ENCODE data around the gene STX10.
A peak's percentile ranks its signal among the peaks of the same experiment; 100 is the strongest.

Gene STX10

GRCh38 chr19:13095393-13095784, 54.8 kb downstream of the STX10 start:
- H3K4me3 ChIP-seq (ENCODE audit: low read length), result peak overlapping the region; percentile 48
- H3K4me1 ChIP-seq (ENCODE audit: insufficient read depth, low read length), result peaks cover 21% of the 10 kb centered on the region
- H3K9me3 ChIP-seq (ENCODE audit: insufficient read depth, low read depth, low read length), result no peaks in the 10 kb centered on the region
- WGBS, result under 1% methylated on average over 25 of the region's 25 CpGs
- H3K27ac ChIP-seq (ENCODE audit: low read depth, low read length), result no peak overlapping the region; the same call in 1 of the 2 replicates
- no peaks in the 10 kb centered on the region for H3K36me3 ChIP-seq (ENCODE audit: insufficient read depth, low read length)
- H3K9ac ChIP-seq (ENCODE audit: low read depth, low read length), result no peak overlapping the region; the same call in 1 of the 2 replicates
- H3K27me3 ChIP-seq (ENCODE audit: insufficient read depth, low read length), result peaks cover 84% of the 10 kb centered on the region

DNA sequence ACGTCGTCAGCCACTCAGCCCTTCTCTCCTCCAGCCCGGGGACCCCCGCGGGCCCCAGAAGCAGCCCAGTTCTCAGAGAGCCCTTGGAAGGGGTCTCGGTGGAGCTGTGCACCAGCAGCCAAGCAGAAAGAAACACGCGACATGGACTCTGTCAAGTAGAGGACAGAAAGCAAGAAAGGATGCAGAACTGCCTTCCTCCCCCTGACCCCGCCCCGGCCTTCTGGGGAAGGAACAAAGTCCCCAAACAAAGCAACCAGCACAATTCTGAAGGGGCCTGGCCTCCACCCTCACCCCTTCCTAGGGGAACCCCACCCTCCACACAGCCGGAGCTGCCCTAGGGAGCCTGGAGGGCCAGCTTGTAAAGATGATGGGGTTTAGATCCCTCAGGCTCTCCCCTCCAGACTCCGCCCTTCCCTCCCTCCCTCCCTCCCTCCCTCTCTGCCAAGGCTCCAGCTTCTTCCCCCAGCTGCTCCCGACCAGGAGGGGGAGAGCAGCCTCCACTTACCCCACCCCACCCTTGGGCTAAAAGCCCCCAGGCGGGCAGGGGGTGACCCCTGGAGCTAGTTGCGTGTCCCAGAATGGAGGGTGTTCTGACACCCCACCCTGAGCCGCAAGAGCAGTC, 55.3 kb downstream of the STX10 start:
- no peaks in the 10 kb centered on the region for H3K36me3 ChIP-seq (ENCODE audit: insufficient read depth, low read length)
- H3K9me3 ChIP-seq (ENCODE audit: insufficient read depth, low read depth, low read length), result no peaks in the 10 kb centered on the region
- H3K4me1 ChIP-seq (ENCODE audit: insufficient read depth, low read length), result peaks cover 21% of the 10 kb centered on the region
- H3K27me3 ChIP-seq (ENCODE audit: insufficient read depth, low read length), result peaks cover 79% of the 10 kb centered on the region
- peak overlapping the region; percentile 48 for H3K4me3 ChIP-seq (ENCODE audit: low read length)
- no peak overlapping the region; the same call in 1 of the 2 replicates for H3K27ac ChIP-seq (ENCODE audit: low read depth, low read length)
- 3% methylated on average over 16 of the region's 16 CpGs for WGBS
- H3K9ac ChIP-seq (ENCODE audit: low read depth, low read length), result no peak overlapping the region; the same call in 1 of the 2 replicates

DNA sequence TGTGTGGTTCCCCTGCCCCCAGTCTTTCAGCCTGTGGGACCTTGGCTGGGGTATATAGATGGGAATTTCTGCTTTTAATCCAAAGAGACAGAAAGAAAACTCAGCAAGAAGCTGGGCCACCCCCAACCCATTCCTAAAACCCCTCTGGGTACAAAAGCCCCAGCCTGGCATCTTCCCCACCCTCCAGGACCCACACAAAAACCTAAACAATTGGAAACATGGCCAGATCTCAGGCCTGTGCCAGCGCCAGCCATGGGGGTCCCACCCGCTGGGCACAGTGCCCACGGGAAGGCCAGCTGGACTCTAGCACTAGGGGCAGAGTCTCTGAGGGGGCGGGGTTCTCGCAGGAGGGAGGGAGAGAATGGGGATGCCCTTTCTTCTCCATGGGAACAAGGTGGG, 56.1 kb downstream of the STX10 start:
- Histone ChIP-seq H3K9me3 (ENCODE audit: insufficient read depth, low read depth, low read length) (no peaks in the 10 kb centered on the region), H3K36me3 (ENCODE audit: insufficient read depth, low read length) (no peaks in the 10 kb centered on the region), H3K27ac (ENCODE audit: low read depth, low read length) (no peak overlapping the region), H3K27me3 (ENCODE audit: insufficient read depth, low read length) (peaks cover 71% of the 10 kb centered on the region), H3K9ac (ENCODE audit: low read depth, low read length) (no peak overlapping the region), H3K4me1 (ENCODE audit: insufficient read depth, low read length) (peaks cover 21% of the 10 kb centered on the region), H3K4me3 (ENCODE audit: low read length) (no peak overlapping the region)
- WGBS, result 17% methylated on average over 5 of the region's 5 CpGs

All from HUES64 (cell line).